HG02840 (cell line): ENCODE results near the gene PALLD.
"Not testable (repeated sequence)": the region's sequence is repeated elsewhere in the genome, so short reads cannot be mapped to it uniquely, and the experiment has no call there.

Experiments used
- ATAC-seq: cut with Tn5 transposase; IDR thresholded peaks from one replicate; pipeline ENCODE4 v1.9.1; 2021; ENCODE audit warnings: mild to moderate bottlenecking, moderate library complexity, moderate number of reproducible peaks; ENCODE audit not compliant: unreplicated experiment, low FRiP score

Gene PALLD

GRCh38 chr4:168719725-168720124, 222.9 kb downstream of the PALLD start:
- ATAC-seq: no peak

GRCh38 chr4:168720396-168720900, 223.6 kb downstream of the PALLD start:
- ATAC-seq: no peak

DNA sequence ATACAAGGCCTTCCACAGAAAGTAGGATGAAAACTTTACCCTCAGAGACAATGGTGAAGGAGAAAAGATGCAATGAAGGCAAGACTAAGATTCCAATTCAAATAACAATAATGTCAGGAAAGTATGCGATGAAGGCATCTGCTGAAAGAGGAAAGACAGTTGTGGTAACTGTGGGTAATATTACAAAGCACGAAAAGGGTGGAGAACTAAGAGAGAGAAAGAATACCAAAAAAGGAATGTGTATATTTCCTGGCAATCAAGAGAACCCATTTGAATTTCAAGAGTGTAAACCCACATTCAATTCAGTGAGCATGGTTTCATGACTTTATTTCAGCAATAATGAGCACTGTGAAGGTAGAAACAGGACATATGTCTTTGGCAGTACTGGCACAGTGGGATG, 225.5 kb downstream of the PALLD start:
- no peak for ATAC-seq

DNA sequence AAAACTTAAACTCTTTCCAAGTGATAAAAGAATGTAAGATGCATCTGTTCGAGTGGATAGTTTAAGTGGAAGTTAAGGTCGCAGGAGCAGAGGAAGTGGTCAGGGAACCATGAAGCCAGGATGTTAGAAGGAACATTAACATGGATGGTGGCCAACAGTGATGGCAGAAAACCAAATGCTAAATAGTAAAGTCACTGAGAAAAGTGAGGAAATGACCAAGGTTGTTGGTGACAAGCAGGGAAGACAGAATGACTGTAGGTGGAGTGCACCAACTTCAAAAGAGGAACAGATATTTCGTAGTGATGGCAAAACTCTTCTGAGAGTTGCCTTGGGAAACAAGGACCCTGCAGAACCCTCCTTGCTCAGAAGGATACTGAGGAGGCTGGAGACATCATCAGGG, 226.2 kb downstream of the PALLD start:
- ATAC-seq: no peak

DNA sequence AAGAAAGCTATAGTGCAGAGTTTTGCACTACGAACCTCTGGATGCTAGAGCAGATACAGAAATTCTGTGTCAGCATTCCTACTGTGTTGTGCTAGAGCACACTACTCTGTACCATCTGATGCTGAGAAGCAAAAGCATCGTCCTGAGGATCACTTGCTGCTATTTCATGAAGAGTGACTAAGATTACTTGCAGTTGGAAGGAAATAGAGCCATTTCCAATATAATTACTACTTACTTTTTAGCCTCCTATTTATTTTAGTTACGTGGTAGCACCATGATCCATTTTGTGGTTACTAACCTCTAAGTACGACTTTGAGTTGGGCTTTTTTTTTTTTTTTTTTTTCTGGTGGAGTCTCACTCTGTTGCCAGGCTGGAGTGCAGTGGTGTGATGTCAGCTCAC, 226.7 kb downstream of the PALLD start:
- no peak for ATAC-seq

GRCh38 chr4:168724243-168724642, 227.4 kb downstream of the PALLD start:
- ATAC-seq: no peak

- no peak for ATAC-seq
These were observed 228.0 kb downstream of the PALLD start for GRCh38 chr4:168724686-168725411.

- ATAC-seq: no peak
These were observed 229.1 kb downstream of the PALLD start for GRCh38 chr4:168725930-168726329.

GRCh38 chr4:168727181-168727580, 230.3 kb downstream of the PALLD start:
- not testable (repeated sequence) for ATAC-seq

- no peak for ATAC-seq
These were observed 234.3 kb downstream of the PALLD start for GRCh38 chr4:168731006-168731636.

GRCh38 chr4:168731706-168732414, 235.0 kb downstream of the PALLD start:
- ATAC-seq: no peak

- ATAC-seq: no peak
These were observed 235.9 kb downstream of the PALLD start for GRCh38 chr4:168732714-168733113.

GRCh38 chr4:168734703-168735678, 238.1 kb downstream of the PALLD start:
- ATAC-seq: no peak

- no peak for ATAC-seq
These were observed 238.9 kb downstream of the PALLD start for GRCh38 chr4:168735735-168736134.

- ATAC-seq: no peak
These were observed 240.3 kb downstream of the PALLD start for GRCh38 chr4:168736860-168737805.

DNA sequence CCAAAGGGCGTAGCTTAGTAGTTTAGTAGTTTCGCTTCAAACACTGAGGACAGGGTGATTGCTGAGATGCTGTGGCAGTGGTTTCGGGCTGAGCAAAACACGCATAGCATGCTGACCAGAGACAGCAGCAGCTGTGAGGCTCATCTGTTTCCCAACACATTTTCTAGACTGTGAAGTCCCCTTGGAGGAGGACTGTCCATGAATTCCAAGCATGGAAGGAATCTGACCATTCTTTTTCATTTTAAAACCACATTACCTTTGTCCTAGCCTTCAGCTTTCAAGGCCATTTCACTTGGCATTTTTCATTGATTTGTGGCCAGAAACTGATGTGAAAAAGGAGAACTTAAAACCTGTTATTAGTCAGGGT, 240.9 kb downstream of the PALLD start:
- no peak for ATAC-seq

GRCh38 chr4:168739886-168740285, 243.0 kb downstream of the PALLD start:
- no peak for ATAC-seq

- no peak for ATAC-seq
These were observed 243.8 kb downstream of the PALLD start for GRCh38 chr4:168740691-168741090.
